Heart left ventricle (tissue), 16 donors: ENCODE measurements around the gene HSPBP1. TPM values are rescaled to one million over a fixed set of nuclear protein-coding genes. Genes with fewer than 3 reads are reported as not detected.
"Not testable (repeated sequence)": the region's sequence is repeated elsewhere in the genome, so short reads cannot be mapped to it uniquely, and the experiment has no call there.

Source experiments
- ATAC-seq, 4 donors: fragments of 200-7000 bp; cut with Tn5 transposase; one replicate each; pipeline ENCODE4 v1.9.1; 2020 to 2022; ENCODE audit warnings: moderate library complexity in 4 of 4, mild to moderate bottlenecking in 3 of 4, moderate number of reproducible peaks in 1 of 4
- DNase-seq, 5 donors: peaks; one replicate each; pipeline ENCODE4 v3.0.0-alpha.2; 2020
- H3K27ac ChIP-seq, 12 donors: fragments of 200-600 bp; sonication (generic) in 4 of 12; one replicate each; pipeline versions ENCODE4 v1.5.0 to v1.8.0; 2016 to 2022; ENCODE audit warnings: mild to moderate bottlenecking in 2 of 12
- H3K27me3 ChIP-seq, 9 donors: fragments of 200-600 bp; sonication (generic) in 2 of 9; one replicate each; pipeline versions ENCODE4 v1.5.1 to v1.8.0; 2016 to 2022; ENCODE audit warnings: mild to moderate bottlenecking in 3 of 9
- H3K36me3 ChIP-seq, 9 donors: fragments of 200-600 bp; sonication (generic) in 2 of 9; one replicate each; pipeline versions ENCODE4 v1.5.0 to v1.8.0; 2018 to 2022; ENCODE audit warnings: mild to moderate bottlenecking in 2 of 9
- H3K4me1 ChIP-seq, 12 donors: fragments of 200-600 bp; sonication (generic) in 4 of 12; one replicate each; pipeline versions ENCODE4 v1.5.0 to v1.8.0; 2016 to 2022; ENCODE audit warnings: mild to moderate bottlenecking in 3 of 12
- H3K4me3 ChIP-seq, 12 donors: fragments of 200-600 bp; sonication (generic) in 4 of 12; one replicate each; pipeline versions ENCODE4 v1.5.0 to v1.8.0; 2017 to 2022; ENCODE audit warnings: mild to moderate bottlenecking in 9 of 12, moderate library complexity in 4 of 12
- H3K9me3 ChIP-seq, 12 donors: fragments of 200-600 bp; sonication (generic) in 4 of 12; one replicate each; pipeline versions ENCODE4 v1.5.0 to v1.8.0; 2016 to 2022; ENCODE audit warnings: mild to moderate bottlenecking in 1 of 12
- CTCF ChIP-seq, 12 donors: fragments of 200-600 bp; sonication (generic) in 4 of 12; IDR thresholded peaks; one replicate each; pipeline versions ENCODE4 v1.5.0 to v1.8.0; 2018 to 2022; ENCODE audit warnings: antibody characterized with exemption in 12 of 12, mild to moderate bottlenecking in 5 of 12
- POLR2A ChIP-seq, 2 donors: fragments of 450-650 bp; IDR thresholded peaks; one replicate each; pipeline ENCODE4 v1.6.1; 2017; ENCODE audit warnings: antibody characterized with exemption in 2 of 2, mild to moderate bottlenecking in 2 of 2, moderate library complexity in 2 of 2
- WGBS, 4 donors: extraction: QIAGEN DNeasy Blood & Tissue Kit in 2 of 4; methylation state at CpG; one replicate each; pipeline versions ENCODE4 v1.1.5 to v1.1.7; 2013 to 2018; 5-methylcytosine and 5-hydroxymethylcytosine counted together
- intact Hi-C, 10 donors: fragments of 100-400 bp; cut with DNase I; formaldehyde crosslinking; loops; one replicate each; pipeline versions ENCODE4 v1.11.1 to v1.14.2; 2022
- polyA plus RNA-seq, 2 donors: library from polyadenylated mRNA; stranded (reverse); fragments of 200-250 nt; gene quantifications; one replicate each; pipeline ENCODE4 v1.2.3, GENCODE V29; 2013
- total RNA-seq, 9 donors: library from RNA; depleted of rRNA in 2 of 9; stranded (reverse); fragments of >200 nt in 2 of 9; fragmentation: NEBNext Ultra II Directional in 3 of 9; extraction: Animal tissue kit (Norgen Biotek cat#: 25700) in 3 of 9; gene quantifications; one replicate each; pipeline versions ENCODE4 v1.1.0 to v1.2.4, GENCODE V29; 2016 to 2023
- donor health status: ischemic (EF 13 %, LVEDD 7.1; RV severe dilation, severe dysfunction).
- donor health status: healthy with polysubstance abuse.
- donor health status: DM: no; HTN: yes; CAD: no.
- donor health status: DM: no; HTN: no; CAD: no.
- donor health status: ischemic (EF 25% LVEDD 6.9; RV normal size, moderate dysfunction).
- donor health status: ischemic (EF 25% LVEDD 5.7; RV mildly dilated, moderate dysfunction).
- donor health status: healthy.
- donor health status: DM: yes; HTN: yes; CAD: no.
- donor health status: ischemic (EF 35%, LVEDD 5.7; RV mildly dilated, moderate dysfunction).
- donor health status: nonischemic (EF 11% LVEDD 7.7; RV severe dilation, severe dysfunction).
- donor health status: DM: yes; HTN: yes; CAD: no.
- donor health status: PGD.
- donor health status: ischemic (EF 29% LVEDD 5.4; RV normal size, mild dysfunction).
- donor health status: nonischemic (EF 23%, LVEDD 6.1; RV moderate dilation, normal function).

HSPBP1 gene
- total and polyA plus RNA-seq, 11 donors = 25.7 to 76.0 (median 32.9) TPM

DNA sequence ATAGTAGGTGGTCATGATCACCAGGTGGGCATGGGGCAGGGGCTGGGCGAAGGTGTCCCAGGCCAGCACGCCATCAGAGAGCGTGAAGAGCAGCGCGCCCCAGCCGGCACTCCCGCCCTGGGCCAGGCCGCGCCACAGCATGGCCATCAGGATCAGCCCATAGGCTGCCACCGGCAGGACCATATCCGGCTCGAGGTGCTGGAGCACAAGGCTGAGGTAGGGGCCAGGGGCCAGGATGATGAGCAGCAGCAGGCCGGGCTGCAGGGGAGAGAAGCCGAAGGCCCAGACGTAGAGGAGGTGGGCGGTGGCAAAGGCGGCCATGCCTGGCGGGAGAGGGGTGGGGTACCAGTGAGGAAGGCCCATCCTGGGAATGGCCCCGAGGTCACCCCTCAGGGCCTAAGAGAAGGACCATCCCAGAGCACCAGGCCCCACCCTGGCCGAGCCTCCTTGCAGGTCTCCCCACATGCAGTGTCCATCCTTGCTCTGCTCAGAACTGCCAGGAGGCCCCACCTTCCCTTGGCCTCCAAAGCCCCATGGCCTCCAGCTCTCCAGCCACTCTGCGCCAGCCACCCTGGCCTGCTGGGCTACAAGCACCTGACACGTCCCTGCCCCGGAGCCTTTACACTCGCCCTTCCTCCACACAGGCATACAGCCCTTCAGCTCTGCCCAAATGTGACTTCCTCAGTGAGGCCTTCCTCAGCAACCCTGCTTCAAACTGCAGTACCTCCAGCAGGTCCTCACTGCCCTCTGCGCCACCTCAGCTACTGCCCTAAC is 52.5 kb downstream of the HSPBP1 start:
- no peak overlapping the region for H3K4me3 ChIP-seq
- peaks cover 2 to 61% (median 43%) of the 10 kb centered on the region in 9 donors for H3K36me3 ChIP-seq
- H3K27me3 ChIP-seq = no peaks in the 10 kb centered on the region
- ATAC-seq = peak; percentile 15 to 55 (median 40)
- TF ChIP-seq POLR2A (IDR thresholded peaks at IDR 0.05) (no peak), CTCF (IDR thresholded peaks at IDR 0.05) (no peak)
- peaks cover 0 to 24% (median 8%) of the 10 kb centered on the region in 12 donors for H3K4me1 ChIP-seq
- H3K27ac ChIP-seq = peak overlapping the region in 9 of 12 donors; percentile 34 to 84 (median 55)
- intact Hi-C loops = no loop called here
- H3K9me3 ChIP-seq = no peaks in the 10 kb centered on the region
- 82 to 86% (median 85%) methylated on average over 19 to 25 of the region's 25 CpGs for WGBS, 4 donors
- peak in 1 of 5 donors; percentile 42 for DNase-seq

- TF ChIP-seq CTCF (IDR thresholded peaks at IDR 0.05) (no peak), POLR2A (IDR thresholded peaks at IDR 0.05) (no peak)
- ATAC-seq = no peak
- Histone ChIP-seq H3K4me1 (peaks cover 0 to 24% (median 8%) of the 10 kb centered on the region in 12 donors), H3K4me3 (no peak overlapping the region), H3K9me3 (no peaks in the 10 kb centered on the region), H3K27me3 (no peaks in the 10 kb centered on the region), H3K36me3 (peaks cover 0 to 55% (median 37%) of the 10 kb centered on the region in 9 donors), H3K27ac (no peak overlapping the region)
- WGBS, 4 donors = 79 to 84% (median 81%) methylated on average over 18 of the region's 18 CpGs
- DNase-seq = peak in 1 of 5 donors; percentile 19
- intact Hi-C loops = no loop called here
Measured at GRCh38 chr19:55226788-55227187, 53.1 kb downstream of the HSPBP1 start.

DNA sequence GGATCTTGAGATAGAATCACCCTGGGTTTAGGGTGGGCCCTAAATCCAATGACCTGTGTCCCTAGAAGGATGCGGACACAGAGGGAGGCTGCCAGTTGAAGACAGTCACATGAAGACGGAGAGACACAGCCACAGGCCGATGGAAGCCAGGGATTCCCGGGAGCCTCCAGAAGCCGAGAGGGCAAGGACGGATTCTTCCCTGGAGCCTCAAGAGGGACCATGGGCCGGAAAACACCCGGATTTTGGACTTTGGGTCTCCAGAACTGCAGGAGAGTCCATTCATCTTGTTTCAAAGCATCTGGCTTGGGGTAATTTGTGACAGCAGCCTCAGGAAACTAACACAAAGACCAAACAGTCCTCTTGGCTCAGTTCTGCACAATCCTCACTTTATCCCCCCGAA is 53.6 kb downstream of the HSPBP1 start:
- H3K27ac ChIP-seq = no peak overlapping the region
- TF ChIP-seq CTCF (IDR thresholded peaks at IDR 0.05) (no peak), POLR2A (IDR thresholded peaks at IDR 0.05) (no peak)
- no peak for DNase-seq
- WGBS, 4 donors = 81 to 98% (median 89%) methylated on average over 7 to 9 of the region's 9 CpGs
- H3K9me3 ChIP-seq = no peaks in the 10 kb centered on the region
- intact Hi-C loops = no loop called here
- no peak overlapping the region for H3K4me3 ChIP-seq
- peaks cover 0 to 49% (median 32%) of the 10 kb centered on the region in 9 donors for H3K36me3 ChIP-seq
- no peak for ATAC-seq
- peaks cover 0 to 24% (median 8%) of the 10 kb centered on the region in 12 donors for H3K4me1 ChIP-seq
- H3K27me3 ChIP-seq = no peaks in the 10 kb centered on the region

DNA sequence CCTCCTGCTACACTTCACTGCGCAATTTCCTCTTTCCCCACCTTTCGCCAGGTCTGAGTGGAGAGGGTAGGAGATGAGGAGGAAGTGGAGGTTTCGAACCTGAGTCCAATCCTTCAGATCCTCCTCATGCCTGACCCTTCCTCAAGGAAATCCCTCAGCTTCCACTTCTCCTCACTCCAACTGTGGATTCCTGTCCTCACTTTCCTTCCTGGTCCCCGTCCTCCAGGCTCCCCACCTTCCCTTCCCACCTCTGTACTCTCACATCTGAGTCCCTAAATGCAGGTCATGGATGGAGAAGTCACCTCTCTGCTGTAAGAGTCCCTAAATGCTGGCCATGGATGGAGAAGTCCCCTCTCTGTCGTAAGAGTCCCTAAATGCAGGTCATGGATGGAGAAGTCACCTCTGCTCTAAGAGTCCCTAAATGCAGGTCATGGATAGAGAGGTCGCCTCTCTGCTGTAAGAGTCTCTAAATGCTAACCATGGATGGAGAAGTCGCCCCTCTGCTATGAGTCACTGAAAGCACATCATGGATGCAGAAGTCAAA is 54.4 kb downstream of the HSPBP1 start:
- 90 to 95% (median 92%) methylated on average over 7 of the region's 7 CpGs for WGBS, 4 donors
- Histone ChIP-seq H3K4me1 (peaks cover 0 to 24% (median 8%) of the 10 kb centered on the region in 12 donors), H3K4me3 (no peak overlapping the region), H3K27me3 (no peaks in the 10 kb centered on the region), H3K36me3 (peaks cover 0 to 42% (median 24%) of the 10 kb centered on the region in 9 donors), H3K27ac (no peak overlapping the region), H3K9me3 (peaks cover 0 to 4% (median 0%) of the 10 kb centered on the region in 12 donors)
- intact Hi-C loops = no loop called here
- DNase-seq = no peak
- no peak for TF ChIP-seq POLR2A (IDR thresholded peaks at IDR 0.05)
- no peak for TF ChIP-seq CTCF (IDR thresholded peaks at IDR 0.05)
- ATAC-seq = no peak

DNA sequence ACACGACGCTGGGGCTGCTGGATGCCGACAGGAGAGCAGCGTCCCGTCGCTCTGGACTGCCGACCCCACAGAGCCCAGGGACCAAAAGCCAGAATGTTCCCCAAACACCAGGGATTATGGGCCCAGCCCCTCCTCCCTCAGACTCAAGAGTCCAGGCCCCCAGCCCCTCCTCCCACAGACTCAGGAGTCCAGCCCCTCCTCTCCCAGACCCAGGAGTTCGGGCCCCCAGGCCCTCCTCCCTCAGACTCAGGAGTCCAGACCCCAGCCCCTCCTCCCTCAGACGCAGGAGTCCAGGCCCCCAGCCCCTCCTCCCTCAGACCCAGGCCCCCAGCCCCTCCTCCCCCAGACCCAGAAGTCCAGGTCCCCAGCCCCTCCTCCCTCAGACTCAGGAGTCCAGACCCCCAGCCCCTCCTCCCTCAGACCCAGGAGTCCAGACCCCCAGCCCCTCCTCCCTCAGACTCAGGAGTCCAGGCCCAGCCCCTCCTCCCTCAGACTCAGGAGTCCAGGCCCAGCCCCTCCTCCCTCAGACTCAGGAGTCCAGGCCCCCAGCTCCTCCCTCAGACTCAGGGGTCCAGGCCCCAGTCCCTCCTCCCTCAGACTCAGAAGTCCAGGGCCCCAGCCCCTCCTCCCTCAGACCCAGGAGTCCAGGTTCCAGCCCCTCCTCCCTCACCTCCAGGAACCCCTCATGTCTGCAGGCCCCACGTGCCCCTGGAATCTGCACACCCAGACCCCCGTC is 55.1 kb downstream of the HSPBP1 start:
- H3K27ac ChIP-seq, H3K4me3 ChIP-seq, ATAC-seq, DNase-seq, intact Hi-C loops, H3K9me3 ChIP-seq, H3K27me3 ChIP-seq: not testable (repeated sequence)
- peaks cover 0 to 35% (median 17%) of the 10 kb centered on the region in 9 donors for H3K36me3 ChIP-seq
- WGBS, 4 donors = 68 to 83% (median 74%) methylated on average over 8 to 11 of the region's 11 CpGs
- H3K4me1 ChIP-seq = peaks cover 0 to 24% (median 8%) of the 10 kb centered on the region in 12 donors
